GM12878 (cell line): ENCODE results near the gene PPP1R3E. TPM values are rescaled to one million over a fixed set of nuclear protein-coding genes. Genes with fewer than 3 reads are reported as not detected.
"Not testable (repeated sequence)": the region's sequence is repeated elsewhere in the genome, so short reads cannot be mapped to it uniquely, and the experiment has no call there.

Experiments
- ATAC-seq: fragments of 200-7000 bp; cut with Tn5 transposase; 3 replicates; pipeline ENCODE4 v1.9.1; 2020; ENCODE audit warnings: mild to moderate bottlenecking, moderate library complexity
- BruUV-seq: library from RNA; stranded (reverse); fragments of 400-500 nt; replicated peaks from 2 replicates; lab custom pipeline; 2021; lab: Mats Ljungman, UMichigan
- CTCF ChIA-PET: fragments of 300-600 bp; sonication (Branson Sonifier 250); formaldehyde crosslinking; extraction: SDS; loops from one replicate; lab custom pipeline; 2021; ENCODE audit warnings: inconsistent platforms; lab: Yijun Ruan, JAX
- POLR2A ChIA-PET: fragments of 350-600 bp; formaldehyde crosslinking; extraction: SDS; loops from one replicate; lab custom pipeline; 2021; ENCODE audit warnings: inconsistent platforms; lab: Charles Lee
- RAD21 ChIA-PET: fragments of 300-600 bp; sonication (Branson Sonifier 250); formaldehyde crosslinking; loops from one replicate; lab custom pipeline; 2023; ENCODE audit warnings: antibody characterized with exemption; ENCODE audit not compliant: unreplicated experiment; lab: Charles Lee
- SMC1A ChIA-PET: fragments of 300-600 bp; sonication (Branson Sonifier 250); formaldehyde crosslinking; loops from one replicate; lab custom pipeline; 2023; ENCODE audit not compliant: unreplicated experiment, uncharacterized antibody; lab: Charles Lee
- DNase-seq: peaks from one replicate; pipeline ENCODE4 v3.0.0-alpha.2; 2011; ENCODE audit warnings: low read depth, low spot score
- FAIRE-seq: peaks from 3 replicates; lab custom pipeline; 2011; peaks lifted over from hg19 to GRCh38; lab: Jason Lieb, UNC
- H2AFZ ChIP-seq: 2 replicates; pipeline ENCODE4 v1.6.0; 2011; ENCODE audit warnings: low read depth, low read length, control low read depth; ENCODE audit not compliant: control insufficient read depth
- H3K27ac ChIP-seq: 2 replicates; pipeline ENCODE4 v1.5.1; 2011; ENCODE audit warnings: control low read depth; ENCODE audit not compliant: control insufficient read depth, insufficient read depth
- H3K27me3 ChIP-seq, 2 experiments: replicated peaks in 1 of 2; 2 replicates each; pipeline versions ENCODE4 v1.6.0 to v1.6.1; 2011; ENCODE audit warnings: low read length in 1 of 2; ENCODE audit not compliant: control insufficient read depth in 2 of 2, insufficient read depth in 2 of 2
- H3K36me3 ChIP-seq, 2 experiments: 2 replicates each; pipeline ENCODE4 v1.5.1; 2011; ENCODE audit warnings: low read length in 1 of 2; ENCODE audit not compliant: control insufficient read depth in 2 of 2, insufficient read depth in 2 of 2
- H3K4me1 ChIP-seq: 2 replicates; pipeline ENCODE4 v1.6.1; 2011; ENCODE audit warnings: mild to moderate bottlenecking, low read length, moderate library complexity, mixed read lengths; ENCODE audit not compliant: control insufficient read depth, insufficient read depth
- H3K4me2 ChIP-seq: 2 replicates; pipeline ENCODE4 v1.6.0; 2011; ENCODE audit warnings: control low read depth; ENCODE audit not compliant: control insufficient read depth, insufficient read depth
- H3K4me3 ChIP-seq: fragments of 200-600 bp; sonication (generic); 2 replicates; pipeline ENCODE4 v1.5.1; 2016
- H3K79me2 ChIP-seq: 2 replicates; pipeline ENCODE4 v1.6.0; 2011; ENCODE audit warnings: low read length; ENCODE audit not compliant: control insufficient read depth, insufficient read depth
- H3K9ac ChIP-seq: 2 replicates; pipeline ENCODE4 v1.8.0; 2011; ENCODE audit warnings: low read length, control low read depth, mixed read lengths; ENCODE audit not compliant: control insufficient read depth, insufficient read depth
- H3K9me3 ChIP-seq: replicated peaks from 3 replicates; pipeline ENCODE4 v1.5.1; 2011; ENCODE audit warnings: mild to moderate bottlenecking, low read length; ENCODE audit not compliant: control insufficient read depth, insufficient read depth
- H4K20me1 ChIP-seq: 2 replicates; pipeline ENCODE4 v1.6.0; 2011; ENCODE audit not compliant: control insufficient read depth, insufficient read depth
- BACH1 ChIP-seq: fragments of 450-650 bp; IDR thresholded peaks from 2 replicates; pipeline ENCODE4 v1.6.1; 2017; ENCODE audit warnings: mild to moderate bottlenecking, borderline replicate concordance
- CEBPB ChIP-seq, 2 experiments: fragments of 150-350 bp in 1 of 2; IDR thresholded peaks; 2 replicates each; pipeline ENCODE4 v1.6.1; 2012 to 2014; ENCODE audit warnings: low read depth in 2 of 2, low read length in 2 of 2, borderline replicate concordance in 1 of 2, inconsistent platforms in 1 of 2
- FOS ChIP-seq: IDR thresholded peaks from 3 replicates; pipeline ENCODE4 v1.6.1; 2011; ENCODE audit warnings: borderline replicate concordance; ENCODE audit not compliant: insufficient read length; ENCODE audit errors: extremely low read depth
- GATAD2B ChIP-seq: fragments of 450-650 bp; conservative IDR thresholded peaks from 2 replicates; pipeline ENCODE4 v1.6.1; 2017; ENCODE audit warnings: low read depth, mild to moderate bottlenecking, moderate library complexity
- KDM1A ChIP-seq: fragments of 200-600 bp; sonication (generic); IDR thresholded peaks from 2 replicates; pipeline ENCODE4 v1.6.1; 2016; ENCODE audit warnings: borderline replicate concordance
- RAD21 ChIP-seq: IDR thresholded peaks from 2 replicates; pipeline ENCODE4 v1.6.1; 2011; ENCODE audit warnings: mild to moderate bottlenecking, low read depth, low read length, moderate library complexity; ENCODE audit not compliant: insufficient read depth
- SPI1 ChIP-seq: IDR thresholded peaks from 2 replicates; pipeline ENCODE4 v1.6.1; 2011; ENCODE audit warnings: low read depth, mild to moderate bottlenecking, low read length, moderate library complexity, borderline replicate concordance; ENCODE audit not compliant: insufficient read depth
- WGBS: methylation state at CpG from one replicate; pipeline ENCODE4 v1.1.6; 2016; ENCODE audit warnings: low lambda C conversion rate; ENCODE audit not compliant: insufficient replicate concordance, insufficient coverage; ENCODE audit errors: missing lambda C conversion rate; 5-methylcytosine and 5-hydroxymethylcytosine counted together
- in situ Hi-C: fragments of 300-500 bp; cut with MboI; formaldehyde crosslinking; loops from 9 replicates; pipeline ENCODE4 v1.14.3; 2018; ENCODE audit warnings: mixed read lengths
- intact Hi-C: fragments of 100-400 bp; cut with micrococcal nuclease; formaldehyde crosslinking; loops from one replicate; pipeline ENCODE4 v1.14.2; 2022; ENCODE audit not compliant: unreplicated experiment
- polyA plus RNA-seq, 11 experiments: library from polyadenylated mRNA; depleted of rRNA in 4 of 11; unstranded in 6 of 11; stranded (reverse) in 5 of 11; fragments of >200 nt; fragmentation: Nextera tagmentation in 4 of 11; fragmentation: Illumina TruSeq in 1 of 11; extraction: Ambion mirVana in 4 of 11; extraction: Trizol in 1 of 11; gene quantifications; 1 replicate in 1 of 11; 2 replicates in 10 of 11; pipeline versions ENCODE4 v1.2.1 to v1.2.3, GENCODE V29; 2011 to 2016; ENCODE audit warnings: inconsistent platforms in 2 of 11, missing spikeins in 2 of 11, low read depth in 1 of 11
- total RNA-seq, 4 experiments: library from RNA; depleted of rRNA in 3 of 4; stranded (reverse); fragments of >200 nt in 3 of 4; fragmentation: Illumina TruSeq in 1 of 4; extraction: Trizol in 1 of 4; gene quantifications; 2 replicates each; pipeline versions ENCODE4 v1.2.1 to v1.2.3, GENCODE V29; 2013 to 2021
- TF ChIP-seq, protein P1 (sequence below): fragments of 450-650 bp; IDR thresholded peaks from 2 replicates; pipeline ENCODE4 v1.6.1; 2016; ENCODE audit warnings: mild to moderate bottlenecking, moderate library complexity, borderline replicate concordance
- TF ChIP-seq, protein P2 (sequence below): fragments of 450-650 bp; conservative IDR thresholded peaks from 2 replicates; pipeline ENCODE4 v1.6.1; 2017; ENCODE audit warnings: mild to moderate bottlenecking, moderate library complexity

The PPP1R3E gene
- total and polyA plus RNA-seq, 10 of the 15 experiments (the other 5 are each of a cell fraction or from before 2014, with no cell fraction given) = 4.6 to 26.4 (median 7.1) TPM

DNA sequence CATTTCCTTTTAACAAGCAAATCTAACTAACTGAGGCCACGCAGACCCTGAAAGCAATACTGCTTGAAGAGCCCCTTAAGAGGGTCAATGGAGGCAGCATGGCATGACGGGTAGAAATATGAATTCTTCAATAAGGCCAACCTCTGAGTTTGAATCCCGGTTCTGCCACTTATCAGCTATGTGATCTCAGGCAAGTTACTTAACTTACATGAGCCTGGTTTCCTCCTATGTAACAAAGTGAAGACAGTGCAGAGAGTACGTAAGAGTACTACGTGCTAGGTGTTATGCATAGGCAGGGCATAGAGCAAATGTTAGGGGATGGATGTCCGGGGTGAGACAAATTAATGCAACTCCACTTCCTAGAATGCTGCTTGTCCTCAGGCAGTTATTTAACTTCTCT, 21.4 kb downstream of the PPP1R3E start:
- no TSS peak for BruUV-seq
- Histone ChIP-seq H3K4me3 (no peak overlapping the region), H3K36me3 (peaks cover 0 to 3% of the 10 kb centered on the region in 2 experiments; a peak in 1 of 4 replicates), H3K9me3 (no peaks in the 10 kb centered on the region), H3K4me2 (no peak overlapping the region), H3K27me3 (no peaks in the 10 kb centered on the region; a peak in 1 of 4 replicates), H3K79me2 (peaks cover 24% of the 10 kb centered on the region), H3K9ac (no peak overlapping the region), H4K20me1 (no peaks in the 10 kb centered on the region), H2AFZ (no peak overlapping the region), H3K4me1 (peaks cover 6% of the 10 kb centered on the region; the same call in 1 of the 2 replicates), H3K27ac (no peak overlapping the region)
- ChIA-PET CTCF (interaction anchor here (2.3 kb wide), 1 partner anchor 14 kb away, joined by 8 read pairs; no protein-coding TSS in a partner anchor), RAD21 (no interaction called here), POLR2A (no interaction called here), SMC1A (no interaction called here)
- FAIRE-seq = no peak
- 98% methylated on average over 6 of the region's 6 CpGs for WGBS
- intact Hi-C loops (no loop called here), in situ Hi-C loops (no loop called here)
- no peak for ATAC-seq
- no peak for TF ChIP-seq KDM1A
- no peak for TF ChIP-seq FOS
- no peak for TF ChIP-seq RAD21
- TF ChIP-seq BACH1 = no peak
- TF ChIP-seq, protein P1, sequence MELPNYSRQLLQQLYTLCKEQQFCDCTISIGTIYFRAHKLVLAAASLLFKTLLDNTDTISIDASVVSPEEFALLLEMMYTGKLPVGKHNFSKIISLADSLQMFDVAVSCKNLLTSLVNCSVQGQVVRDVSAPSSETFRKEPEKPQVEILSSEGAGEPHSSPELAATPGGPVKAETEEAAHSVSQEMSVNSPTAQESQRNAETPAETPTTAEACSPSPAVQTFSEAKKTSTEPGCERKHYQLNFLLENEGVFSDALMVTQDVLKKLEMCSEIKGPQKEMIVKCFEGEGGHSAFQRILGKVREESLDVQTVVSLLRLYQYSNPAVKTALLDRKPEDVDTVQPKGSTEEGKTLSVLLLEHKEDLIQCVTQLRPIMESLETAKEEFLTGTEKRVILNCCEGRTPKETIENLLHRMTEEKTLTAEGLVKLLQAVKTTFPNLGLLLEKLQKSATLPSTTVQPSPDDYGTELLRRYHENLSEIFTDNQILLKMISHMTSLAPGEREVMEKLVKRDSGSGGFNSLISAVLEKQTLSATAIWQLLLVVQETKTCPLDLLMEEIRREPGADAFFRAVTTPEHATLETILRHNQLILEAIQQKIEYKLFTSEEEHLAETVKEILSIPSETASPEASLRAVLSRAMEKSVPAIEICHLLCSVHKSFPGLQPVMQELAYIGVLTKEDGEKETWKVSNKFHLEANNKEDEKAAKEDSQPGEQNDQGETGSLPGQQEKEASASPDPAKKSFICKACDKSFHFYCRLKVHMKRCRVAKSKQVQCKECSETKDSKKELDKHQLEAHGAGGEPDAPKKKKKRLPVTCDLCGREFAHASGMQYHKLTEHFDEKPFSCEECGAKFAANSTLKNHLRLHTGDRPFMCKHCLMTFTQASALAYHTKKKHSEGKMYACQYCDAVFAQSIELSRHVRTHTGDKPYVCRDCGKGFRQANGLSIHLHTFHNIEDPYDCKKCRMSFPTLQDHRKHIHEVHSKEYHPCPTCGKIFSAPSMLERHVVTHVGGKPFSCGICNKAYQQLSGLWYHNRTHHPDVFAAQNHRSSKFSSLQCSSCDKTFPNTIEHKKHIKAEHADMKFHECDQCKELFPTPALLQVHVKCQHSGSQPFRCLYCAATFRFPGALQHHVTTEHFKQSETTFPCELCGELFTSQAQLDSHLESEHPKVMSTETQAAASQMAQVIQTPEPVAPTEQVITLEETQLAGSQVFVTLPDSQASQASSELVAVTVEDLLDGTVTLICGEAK = no peak
- TF ChIP-seq, protein P2, sequence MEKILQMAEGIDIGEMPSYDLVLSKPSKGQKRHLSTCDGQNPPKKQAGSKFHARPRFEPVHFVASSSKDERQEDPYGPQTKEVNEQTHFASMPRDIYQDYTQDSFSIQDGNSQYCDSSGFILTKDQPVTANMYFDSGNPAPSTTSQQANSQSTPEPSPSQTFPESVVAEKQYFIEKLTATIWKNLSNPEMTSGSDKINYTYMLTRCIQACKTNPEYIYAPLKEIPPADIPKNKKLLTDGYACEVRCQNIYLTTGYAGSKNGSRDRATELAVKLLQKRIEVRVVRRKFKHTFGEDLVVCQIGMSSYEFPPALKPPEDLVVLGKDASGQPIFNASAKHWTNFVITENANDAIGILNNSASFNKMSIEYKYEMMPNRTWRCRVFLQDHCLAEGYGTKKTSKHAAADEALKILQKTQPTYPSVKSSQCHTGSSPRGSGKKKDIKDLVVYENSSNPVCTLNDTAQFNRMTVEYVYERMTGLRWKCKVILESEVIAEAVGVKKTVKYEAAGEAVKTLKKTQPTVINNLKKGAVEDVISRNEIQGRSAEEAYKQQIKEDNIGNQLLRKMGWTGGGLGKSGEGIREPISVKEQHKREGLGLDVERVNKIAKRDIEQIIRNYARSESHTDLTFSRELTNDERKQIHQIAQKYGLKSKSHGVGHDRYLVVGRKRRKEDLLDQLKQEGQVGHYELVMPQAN = no peak
- TF ChIP-seq SPI1 = no peak
- TF ChIP-seq GATAD2B = no peak
- TF ChIP-seq CEBPB (IDR thresholded peaks at IDR 0.05; ENCODE audit: borderline replicate concordance in 1 of 2, low read depth in 2 of 2, low read length in 2 of 2) = no peak
- no peak for DNase-seq

DNA sequence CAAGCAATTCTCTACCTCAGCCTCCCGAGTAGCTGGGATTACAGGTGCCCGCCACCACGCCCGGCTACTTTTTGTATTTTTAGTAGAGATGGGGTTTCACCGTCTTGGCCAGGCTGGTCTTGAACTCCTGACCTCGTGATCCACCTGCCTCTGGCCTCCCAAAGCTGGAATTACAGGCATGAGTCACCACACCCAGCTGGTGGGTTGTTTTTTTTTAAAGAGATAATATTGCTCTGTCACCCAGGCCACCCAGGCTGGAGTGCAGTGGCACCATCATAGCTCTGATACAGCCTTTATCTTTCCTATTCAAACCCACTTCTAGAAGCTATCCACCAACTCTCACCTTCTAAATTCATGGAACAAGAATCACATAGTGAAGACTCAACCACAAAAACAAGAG, 24.7 kb downstream of the PPP1R3E start:
- RAD21 ChIA-PET, H3K79me2 ChIP-seq, FAIRE-seq, DNase-seq, POLR2A ChIA-PET, ATAC-seq, in situ Hi-C loops, H3K4me3 ChIP-seq, H3K4me2 ChIP-seq, H3K27ac ChIP-seq, H3K4me1 ChIP-seq, H4K20me1 ChIP-seq, BruUV-seq, H3K36me3 ChIP-seq, intact Hi-C loops, H3K27me3 ChIP-seq, H3K9me3 ChIP-seq, H3K9ac ChIP-seq, H2AFZ ChIP-seq: not testable (repeated sequence)
- WGBS = 99% methylated on average over 6 of the region's 6 CpGs
- SMC1A ChIA-PET = interaction anchor here (1.5 kb wide), 1 partner anchor 14 kb away, joined by 4 read pairs; no protein-coding TSS in a partner anchor
- CTCF ChIA-PET = interaction anchor here (0.9 to 1.6 kb wide), 4 partner anchors 12 to 157 kb away, joined by 3 to 11 read pairs (median 5); no protein-coding TSS in a partner anchor
